NCI-H1048 (cell line): ENCODE data around the gene RNF26.

Experiments used
- DNase-seq: peaks from one replicate; lab custom pipeline; 2025; lab: John Stamatoyannopoulos, UW

Gene RNF26

DNA sequence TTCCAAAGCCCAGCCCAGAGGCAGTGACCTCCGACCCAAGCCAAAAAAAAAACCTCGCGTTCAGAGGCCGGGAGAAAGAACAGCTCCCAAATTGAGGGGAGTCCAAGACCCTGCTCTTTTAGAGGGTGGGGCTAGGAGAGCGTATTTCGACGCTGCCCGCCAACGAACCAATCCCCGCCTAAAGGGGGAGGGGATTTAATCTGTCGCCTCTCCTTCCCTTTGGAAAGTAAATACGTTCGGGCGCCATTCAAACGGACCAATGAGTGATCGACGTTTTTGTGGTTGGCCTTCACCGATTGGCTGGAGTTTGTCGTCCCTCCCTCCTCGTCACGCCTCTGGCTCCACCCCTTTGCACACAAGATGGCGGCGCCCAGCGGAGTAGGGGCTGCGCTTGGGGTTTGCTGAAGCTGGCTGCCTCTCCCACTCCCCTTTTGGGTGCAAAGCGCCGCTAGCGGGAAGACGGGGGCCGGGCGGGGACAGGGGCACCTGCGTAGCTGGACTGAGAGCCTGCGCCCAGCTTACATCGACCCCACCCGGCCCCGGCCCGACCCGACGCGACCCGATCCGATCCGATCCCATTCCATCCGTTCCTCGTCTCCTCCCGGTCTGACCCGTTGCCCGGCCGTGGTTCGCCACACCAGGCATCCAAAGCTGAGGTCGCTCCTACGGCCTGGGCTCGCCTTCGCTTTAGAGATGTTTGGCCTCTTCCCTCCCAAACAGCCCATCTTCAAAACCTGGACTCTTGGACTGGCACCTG is at the start of gene RNF26:
Gene RNF26, plus strand, starts transcription at position 354 of the 757 bp plus-strand sequence. CDS start 596 bp downstream, outside the sequence.
- peak; percentile 96 for DNase-seq

DNA sequence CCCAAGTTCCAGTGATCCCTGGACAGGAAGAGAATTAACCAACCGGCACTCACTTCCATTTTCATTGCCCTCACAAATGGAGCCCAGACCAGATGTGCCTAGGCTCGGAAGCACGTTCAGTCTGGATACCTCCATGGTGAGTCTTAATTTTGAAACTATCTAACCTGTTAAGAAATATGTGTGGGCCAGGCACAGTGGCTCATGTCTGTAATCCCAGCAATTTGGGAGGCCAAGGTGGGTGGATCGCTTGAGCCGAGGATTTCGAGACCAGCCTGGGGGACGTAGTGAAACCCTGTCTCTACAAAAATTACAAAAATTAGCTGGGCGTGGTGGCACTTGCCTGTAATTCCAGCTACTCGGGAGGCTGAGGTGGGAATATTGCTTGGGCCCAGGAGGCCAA is 48.9 kb upstream of the RNF26 start:
- no peak for DNase-seq

DNA sequence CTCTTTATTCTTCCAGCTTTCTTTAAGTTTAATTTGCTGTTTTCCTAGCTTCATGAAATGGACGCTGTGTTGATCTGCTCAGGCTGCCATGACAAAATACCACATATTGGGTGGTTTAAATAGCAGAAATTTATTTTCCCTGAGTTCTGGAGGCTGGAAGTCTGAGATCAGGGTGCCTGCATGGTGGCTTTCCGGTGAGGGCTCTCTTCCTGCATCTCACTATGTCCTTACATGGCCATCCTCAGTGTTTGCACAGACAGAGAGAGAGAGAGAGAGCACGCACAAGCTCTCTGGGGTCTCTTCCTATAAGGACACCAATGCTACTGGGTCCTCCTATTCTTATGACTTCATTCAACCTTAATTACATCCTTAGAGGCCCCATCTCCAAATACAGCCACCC is 46.1 kb upstream of the RNF26 start:
- no peak for DNase-seq

GRCh38 chr11:119290894-119291497 is 43.3 kb upstream of the RNF26 start:
- DNase-seq, result no peak

DNA sequence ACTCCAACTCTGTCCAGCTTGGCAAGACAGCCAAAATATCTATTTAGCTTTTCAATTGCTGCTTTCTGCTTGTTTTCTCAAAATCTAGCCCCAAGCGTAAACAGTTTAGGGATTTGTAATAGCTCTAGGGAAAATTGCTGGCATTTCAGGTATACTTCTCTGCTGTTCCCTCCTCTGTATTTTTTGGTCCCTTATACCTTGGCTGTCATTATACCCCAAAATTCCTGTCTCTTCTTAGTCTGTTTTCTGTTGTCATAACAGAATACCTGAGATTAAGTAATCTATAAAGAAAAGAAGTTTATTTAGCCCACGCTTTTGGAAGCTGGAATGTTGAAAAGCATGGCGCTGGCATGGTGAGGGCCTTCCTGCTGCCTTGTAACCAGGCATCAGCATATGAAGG is 40.9 kb upstream of the RNF26 start:
- DNase-seq, result no peak

DNA sequence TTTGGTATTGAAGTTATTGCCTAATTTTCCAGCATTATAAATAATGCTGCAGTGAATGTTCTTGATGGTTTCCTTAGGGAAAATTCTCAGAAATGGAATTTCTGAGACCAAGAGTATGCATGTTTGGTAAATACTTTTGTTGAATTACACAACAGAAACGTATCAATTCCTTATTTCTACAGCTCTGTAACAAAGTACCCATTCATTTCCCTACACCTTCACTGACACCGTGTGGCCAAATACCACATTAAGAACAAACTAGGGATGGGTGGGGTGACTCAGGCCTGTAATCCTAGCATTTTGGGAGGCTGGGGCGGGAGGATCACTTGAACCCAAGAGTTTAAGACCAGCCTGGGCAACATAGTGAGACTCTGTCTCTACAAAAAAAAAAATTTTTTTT is 39.1 kb upstream of the RNF26 start:
- no peak for DNase-seq

- DNase-seq, result no peak
These were observed 36.4 kb upstream of the RNF26 start for GRCh38 chr11:119297938-119298337.

- no peak for DNase-seq
These were observed 35.6 kb upstream of the RNF26 start for GRCh38 chr11:119298726-119299125.

GRCh38 chr11:119299416-119299815 is 34.9 kb upstream of the RNF26 start:
- DNase-seq, result no peak

GRCh38 chr11:119300198-119300964 is 33.9 kb upstream of the RNF26 start:
- DNase-seq, result no peak

GRCh38 chr11:119303227-119303718 is 31.1 kb upstream of the RNF26 start:
- DNase-seq, result no peak

GRCh38 chr11:119305556-119306372 is 28.6 kb upstream of the RNF26 start:
- DNase-seq, result no peak

DNA sequence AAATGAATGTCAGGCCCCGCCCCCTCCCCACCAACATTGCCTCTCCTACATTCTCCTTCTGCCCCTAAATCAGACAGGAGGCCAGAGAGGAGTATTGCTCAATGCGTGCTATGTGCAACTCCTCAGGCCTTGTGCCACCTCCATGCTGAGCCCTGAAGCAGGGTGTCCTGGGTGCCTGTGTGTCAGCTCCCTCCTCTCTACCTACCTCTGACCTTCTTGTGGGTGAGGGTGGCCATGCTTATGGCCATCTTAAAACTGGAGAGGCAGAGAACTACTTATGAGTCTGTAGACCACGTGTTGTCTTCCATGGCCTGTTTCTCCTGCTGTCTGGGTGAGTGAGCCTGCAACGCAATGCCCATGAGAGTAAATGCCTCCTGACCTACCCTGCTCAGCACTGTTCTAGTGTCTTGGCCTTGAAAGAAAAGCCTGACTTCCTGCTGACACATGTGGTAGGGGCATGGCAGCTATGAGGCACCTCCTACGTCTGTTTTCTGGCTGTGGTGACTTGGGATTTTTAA is 27.9 kb upstream of the RNF26 start:
- no peak for DNase-seq

GRCh38 chr11:119307219-119307618 is 27.1 kb upstream of the RNF26 start:
- no peak for DNase-seq

GRCh38 chr11:119307974-119308373 is 26.4 kb upstream of the RNF26 start:
- DNase-seq, result no peak

- no peak for DNase-seq
These were observed 24.9 kb upstream of the RNF26 start for GRCh38 chr11:119309411-119309810.

GRCh38 chr11:119309953-119310681 is 24.2 kb upstream of the RNF26 start:
- no peak for DNase-seq

- DNase-seq, result no peak
These were observed 23.7 kb upstream of the RNF26 start for GRCh38 chr11:119310682-119311052.

DNA sequence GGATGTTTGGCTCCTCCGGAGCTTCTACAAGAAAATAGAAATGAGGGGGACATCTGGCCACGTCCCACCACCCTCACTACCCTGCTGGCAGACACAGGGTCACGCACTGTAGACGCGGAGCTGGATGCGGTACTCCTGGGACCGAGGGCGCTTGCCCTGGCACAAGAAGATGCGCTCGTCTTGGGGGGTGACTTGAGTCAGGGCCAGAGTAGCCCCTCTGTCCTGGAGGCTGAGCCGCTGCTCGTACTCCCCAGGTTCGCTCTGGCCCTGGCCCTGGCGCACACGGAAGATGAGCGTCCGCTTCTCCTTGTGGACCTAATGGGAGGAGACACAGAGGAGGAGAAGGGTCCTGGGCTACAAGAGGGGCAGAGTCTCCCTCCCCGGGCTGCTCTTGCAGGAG is 19.6 kb upstream of the RNF26 start:
- DNase-seq, result no peak

- no peak for DNase-seq
These were observed 19.0 kb upstream of the RNF26 start for GRCh38 chr11:119315131-119316015.
